Stimulated activated CD4-positive, alpha-beta T cell treated with anti-CD3 and anti-CD28 coated beads, Interleukin-15, amount 100 ng/mL, for 24 hours (primary cell): ENCODE results near the gene SLC19A1.

Experiments used
- DNase-seq: peaks from one replicate; pipeline ENCODE4 v3.0.0-alpha.2; 2020

The SLC19A1 gene

GRCh38 chr21:45461806-45462341 is 80.4 kb downstream of the SLC19A1 start:
- no peak for DNase-seq

GRCh38 chr21:45461369-45461750 is 80.9 kb downstream of the SLC19A1 start:
- DNase-seq, result no peak

DNA sequence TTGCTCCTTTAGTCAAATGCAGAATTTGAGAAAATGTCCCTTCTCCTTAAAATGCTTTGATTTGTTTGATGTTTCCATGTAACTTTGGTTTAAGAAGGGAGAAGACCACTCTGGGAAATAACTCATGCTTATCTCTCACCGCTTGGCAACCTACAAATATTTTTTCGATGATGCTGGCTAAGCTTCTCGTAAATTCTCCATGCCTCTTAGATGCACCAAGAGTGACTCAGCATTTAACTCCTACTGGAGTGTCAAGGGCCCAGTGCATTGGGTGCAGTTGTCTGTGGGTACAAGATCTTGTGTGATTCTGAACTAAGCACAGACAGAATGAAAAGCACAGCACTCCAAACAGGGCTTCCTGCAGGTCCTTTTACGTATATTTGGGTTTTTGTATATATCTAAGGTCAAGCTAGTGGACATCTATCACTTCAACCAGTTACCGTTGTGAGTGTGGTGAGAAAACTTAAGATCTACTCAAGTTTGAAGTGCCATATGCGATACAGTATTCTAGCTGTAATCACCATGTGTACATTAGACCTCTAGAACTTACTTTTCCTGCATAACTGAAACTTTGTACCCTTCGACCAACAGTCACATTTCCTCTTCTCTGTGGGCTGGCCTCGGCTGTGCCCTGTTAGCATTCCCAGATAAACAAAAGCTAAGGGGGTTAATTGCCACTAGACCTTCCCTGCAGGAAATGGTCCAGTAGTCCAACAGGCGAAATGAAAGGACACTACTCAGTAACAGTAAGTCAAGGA is 81.5 kb downstream of the SLC19A1 start:
- no peak for DNase-seq

DNA sequence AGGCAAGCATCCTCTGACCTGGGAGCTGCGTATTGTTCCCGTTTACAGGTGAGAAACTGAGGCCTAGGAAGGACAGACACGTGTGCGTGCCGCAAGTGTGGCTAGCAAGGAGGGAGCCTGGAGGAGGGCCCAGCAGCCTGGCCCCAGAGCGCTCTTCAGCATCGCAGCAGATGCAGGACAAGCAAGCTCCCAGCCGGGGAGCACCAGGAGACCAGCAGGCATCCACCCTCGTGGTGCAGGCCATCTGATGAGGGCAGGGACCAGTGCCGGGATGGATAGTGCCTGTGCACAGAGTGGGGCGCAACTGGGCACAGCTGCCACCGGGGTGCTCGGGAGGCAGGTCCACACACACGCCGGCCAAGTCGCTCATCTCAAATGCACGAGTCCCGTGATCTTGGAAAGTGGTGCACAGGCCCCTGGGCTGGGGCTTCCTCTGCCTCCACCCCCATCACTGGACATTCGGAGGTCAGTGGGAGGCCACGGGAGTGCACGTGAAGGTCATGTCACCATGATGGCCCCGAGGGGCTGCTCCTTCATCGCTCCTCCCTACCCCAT is 82.2 kb downstream of the SLC19A1 start:
- no peak for DNase-seq

DNA sequence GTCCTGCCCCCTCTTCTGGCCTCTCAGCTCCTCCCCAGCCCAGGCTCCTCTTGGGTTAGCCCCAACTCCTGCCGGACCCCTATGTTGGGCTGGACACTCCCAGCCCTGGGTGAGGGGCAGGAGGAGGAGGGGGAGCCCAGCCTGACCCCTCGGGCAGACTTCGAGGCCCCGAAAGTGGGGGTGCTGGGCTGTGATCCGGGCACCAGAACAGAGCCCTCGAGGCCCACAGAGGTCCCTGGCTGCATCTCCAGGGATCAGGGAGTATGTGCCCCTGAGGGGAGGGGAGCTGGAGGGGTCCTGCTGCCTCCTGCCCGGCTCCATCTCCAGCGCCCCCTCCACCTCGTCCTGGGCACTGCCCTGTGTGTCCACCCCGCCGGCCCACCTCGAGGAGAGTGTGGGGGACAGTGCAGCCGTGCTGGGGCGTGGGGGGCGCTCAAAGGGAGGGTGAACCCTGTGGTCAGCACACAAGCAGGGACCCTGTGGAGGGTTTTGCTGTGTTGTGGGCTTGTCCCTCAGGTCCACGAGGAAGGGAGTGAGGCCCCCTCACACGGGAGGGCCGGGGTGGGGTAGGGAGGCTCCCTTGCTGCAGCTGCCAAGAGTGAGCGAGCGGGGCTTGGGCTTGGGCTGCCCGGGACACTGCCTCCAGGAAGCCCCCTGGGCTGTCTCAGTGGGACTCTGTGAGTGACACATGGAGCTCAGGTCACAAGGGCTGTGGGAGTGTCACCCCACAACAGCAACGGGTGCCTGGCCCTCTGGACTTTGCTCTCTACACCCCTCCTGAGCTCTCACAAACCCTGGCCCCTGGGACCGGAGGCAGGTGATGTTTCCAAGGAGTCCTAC is 82.8 kb downstream of the SLC19A1 start:
- DNase-seq, result no peak

DNA sequence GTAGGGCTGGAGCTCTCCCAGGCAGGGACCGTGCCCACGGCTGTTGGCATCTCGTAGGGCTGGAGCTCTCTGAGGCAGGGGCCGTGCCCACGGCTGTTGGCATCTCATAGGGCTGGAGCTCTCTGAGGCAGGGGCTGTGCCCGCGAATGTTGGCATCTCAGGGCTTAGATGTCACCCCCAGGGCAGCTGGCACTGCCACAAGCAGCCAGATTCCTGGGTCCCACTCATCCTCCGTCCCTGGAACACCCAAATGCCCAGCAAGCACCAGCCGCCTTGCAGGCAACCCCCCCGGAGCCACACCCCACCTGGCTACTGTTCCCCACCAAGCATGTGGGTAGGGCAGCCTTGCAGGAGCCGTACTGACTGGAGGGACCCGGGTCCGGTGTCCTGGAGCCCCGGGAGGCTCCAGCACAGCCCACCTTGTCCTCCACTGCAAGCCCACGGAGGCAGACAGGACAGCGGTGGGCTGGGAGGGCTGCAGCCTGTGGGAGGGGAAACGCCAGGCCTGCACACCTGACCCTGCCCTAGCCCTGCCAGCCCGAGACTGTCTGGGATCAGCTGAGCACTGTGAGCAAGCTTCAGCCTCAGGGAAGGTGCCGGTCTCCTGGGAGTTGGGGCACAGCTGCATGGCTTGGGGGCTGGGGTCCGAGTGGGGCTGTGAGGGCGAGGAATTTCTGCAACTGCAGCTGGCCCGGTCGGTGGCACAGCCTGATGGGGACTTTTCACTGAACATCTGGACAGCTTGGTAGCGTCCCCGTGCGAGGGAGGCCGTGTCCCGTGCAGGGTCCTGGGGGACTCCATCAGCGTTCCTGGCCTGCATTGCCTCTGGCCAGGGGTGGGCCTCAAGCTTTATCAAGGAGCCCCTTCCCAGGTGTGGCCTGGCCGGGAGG is 83.7 kb downstream of the SLC19A1 start:
- DNase-seq, result no peak

- no peak for DNase-seq
Measured at GRCh38 chr21:45457832-45458172, 84.4 kb downstream of the SLC19A1 start.

GRCh38 chr21:45457161-45457831 is 84.9 kb downstream of the SLC19A1 start:
- DNase-seq, result no peak

- no peak for DNase-seq
Measured at GRCh38 chr21:45456584-45457160, 85.6 kb downstream of the SLC19A1 start.

DNA sequence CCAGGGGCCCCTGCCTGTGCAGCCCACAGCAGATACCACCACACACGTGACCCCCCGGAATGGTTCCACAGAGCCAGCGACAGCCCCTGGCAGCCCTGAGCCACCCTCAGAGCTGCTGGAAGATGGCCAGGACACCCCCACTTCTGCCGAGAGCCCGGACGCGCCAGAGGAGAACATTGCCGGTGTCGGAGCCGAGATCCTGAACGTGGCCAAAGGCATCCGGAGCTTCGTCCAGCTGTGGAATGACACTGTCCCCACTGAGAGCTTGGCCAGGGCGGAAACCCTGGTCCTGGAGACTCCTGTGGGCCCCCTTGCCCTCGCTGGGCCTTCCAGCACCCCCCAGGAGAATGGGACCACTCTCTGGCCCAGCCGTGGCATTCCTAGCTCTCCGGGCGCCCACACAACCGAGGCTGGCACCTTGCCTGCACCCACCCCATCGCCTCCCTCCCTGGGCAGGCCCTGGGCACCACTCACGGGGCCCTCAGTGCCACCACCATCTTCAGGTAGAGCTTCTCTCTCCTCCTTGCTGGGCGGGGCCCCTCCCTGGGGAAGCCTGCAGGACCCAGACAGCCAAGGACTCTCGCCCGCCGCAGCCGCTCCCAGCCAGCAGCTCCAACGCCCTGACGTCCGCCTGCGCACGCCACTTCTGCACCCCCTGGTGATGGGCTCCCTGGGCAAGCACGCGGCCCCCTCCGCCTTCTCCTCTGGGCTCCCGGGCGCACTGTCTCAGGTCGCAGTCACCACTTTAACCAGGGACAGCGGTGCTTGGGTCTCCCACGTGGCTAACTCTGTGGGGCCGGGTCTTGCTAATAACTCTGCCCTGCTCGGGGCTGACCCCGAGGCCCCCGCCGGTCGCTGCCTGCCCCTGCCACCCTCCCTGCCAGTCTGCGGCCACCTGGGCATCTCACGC is 86.3 kb downstream of the SLC19A1 start:
- DNase-seq, result no peak

DNA sequence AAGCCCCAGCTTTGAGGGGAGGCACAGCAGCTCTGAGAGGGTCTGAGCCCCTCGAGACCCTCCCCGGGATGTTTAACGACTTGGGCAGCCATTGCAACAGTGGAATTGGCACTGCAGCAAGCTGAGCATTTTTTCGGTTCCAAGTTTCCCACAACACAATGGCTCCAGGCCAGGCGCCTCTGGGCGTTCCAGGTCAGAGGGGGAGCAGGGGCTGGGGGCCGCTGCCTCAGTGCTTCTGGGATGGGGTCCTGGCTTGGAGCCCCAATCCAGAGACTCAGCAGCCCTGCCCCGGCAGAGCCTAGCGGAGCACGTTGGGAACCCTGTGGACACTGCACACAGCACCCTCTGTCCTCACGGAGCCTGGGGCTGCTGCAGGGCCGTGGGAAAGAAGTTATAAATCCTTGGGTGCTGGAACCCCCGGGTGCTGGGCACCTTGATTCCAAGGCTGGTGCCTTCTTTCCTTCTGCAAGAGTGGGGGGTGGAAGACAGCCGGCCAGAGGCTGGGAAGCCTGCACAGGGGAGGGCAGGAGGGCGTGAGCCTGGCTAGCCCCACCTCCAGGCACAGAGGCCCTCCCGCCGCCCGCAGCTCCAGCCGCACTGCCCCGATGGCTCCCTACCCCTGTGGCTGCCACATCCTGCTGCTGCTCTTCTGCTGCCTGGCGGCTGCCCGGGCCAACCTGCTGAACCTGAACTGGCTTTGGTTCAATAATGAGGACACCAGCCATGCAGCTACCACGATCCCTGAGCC is 87.1 kb downstream of the SLC19A1 start:
- no peak for DNase-seq

- no peak for DNase-seq
Measured at GRCh38 chr21:45454060-45454925, 87.9 kb downstream of the SLC19A1 start.

DNA sequence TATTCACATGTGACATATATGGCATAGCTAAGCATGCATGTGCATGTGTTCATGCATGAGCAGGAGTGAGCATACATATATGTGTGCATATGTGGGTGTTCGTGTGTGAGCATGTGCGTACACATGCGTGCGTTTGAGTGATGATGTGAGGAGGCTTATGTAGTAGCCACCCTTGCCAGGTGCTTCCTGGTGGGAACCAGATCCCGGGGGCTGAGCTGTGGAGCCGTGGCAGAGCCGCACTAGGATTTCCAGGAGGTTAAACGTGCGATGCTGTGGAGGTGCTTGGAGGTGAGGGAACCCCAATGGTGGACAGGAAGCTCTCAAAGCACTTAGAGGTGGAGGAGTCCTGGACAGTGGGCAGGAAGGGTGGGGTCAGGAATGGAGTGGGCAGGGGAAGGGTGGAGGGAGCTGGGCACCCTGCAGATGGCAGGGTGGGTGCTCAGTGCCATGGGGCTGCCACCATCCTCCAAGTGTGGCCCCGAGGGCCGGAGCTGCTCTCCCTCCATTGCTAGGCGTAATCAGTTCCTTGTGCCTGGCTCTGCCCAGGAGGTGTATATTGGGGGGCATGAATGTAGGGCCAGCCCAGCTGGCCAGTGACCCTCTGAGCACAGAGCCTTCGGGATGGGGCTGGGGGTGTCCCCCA is 88.8 kb downstream of the SLC19A1 start:
- DNase-seq, result no peak

GRCh38 chr21:45452696-45453307 is 89.4 kb downstream of the SLC19A1 start:
- no peak for DNase-seq

DNA sequence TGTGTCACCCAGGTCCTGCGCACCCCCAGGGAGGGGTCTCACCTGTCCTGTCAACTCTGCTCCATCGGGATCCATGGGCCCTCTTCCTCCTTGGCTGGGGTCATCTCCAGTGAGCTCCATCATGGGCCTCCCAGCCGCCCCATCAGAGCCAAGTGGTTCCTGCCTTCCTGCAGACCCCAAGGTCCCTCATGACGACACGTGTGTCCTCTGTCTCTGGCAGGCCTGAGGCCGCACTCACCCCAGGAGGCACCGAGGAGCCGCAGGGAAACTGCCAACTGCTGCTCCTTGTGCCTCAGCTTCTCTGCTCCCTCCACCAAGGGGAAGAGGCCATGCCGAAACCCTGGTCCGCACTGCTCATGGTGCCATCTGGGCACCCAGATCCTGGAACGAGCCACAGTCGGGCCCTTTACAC is 90.5 kb downstream of the SLC19A1 start:
- no peak for DNase-seq

- DNase-seq, result no peak
Measured at GRCh38 chr21:45451091-45451740, 91.0 kb downstream of the SLC19A1 start.

- DNase-seq, result no peak
Measured at GRCh38 chr21:45450423-45451090, 91.7 kb downstream of the SLC19A1 start.
